WTC11 (cell line): ENCODE measurements around the gene OXER1. TPM values are rescaled to one million over a fixed set of nuclear protein-coding genes. Genes with fewer than 3 reads are reported as not detected.

Experiments used
- AFF4 ChIP-seq: sonication (generic); formaldehyde crosslinking; IDR thresholded peaks from 2 replicates; pipeline ENCODE4 v1.8.1; 2023; ENCODE audit warnings: mild to moderate bottlenecking, missing genetic modification reagents, borderline replicate concordance
- ATF1 ChIP-seq: sonication (generic); formaldehyde crosslinking; IDR thresholded peaks from 2 replicates; pipeline ENCODE4 v1.8.1; 2023; ENCODE audit warnings: mild to moderate bottlenecking, moderate library complexity, missing genetic modification reagents
- ATF3 ChIP-seq: sonication (generic); formaldehyde crosslinking; conservative IDR thresholded peaks from 2 replicates; pipeline ENCODE4 v1.8.1; 2022; ENCODE audit warnings: mild to moderate bottlenecking, missing genetic modification reagents
- E2F5 ChIP-seq: sonication (generic); formaldehyde crosslinking; IDR thresholded peaks from 2 replicates; pipeline ENCODE4 v1.8.1; 2022; ENCODE audit warnings: mild to moderate bottlenecking, moderate library complexity, missing genetic modification reagents
- FOXK1 ChIP-seq: sonication (generic); formaldehyde crosslinking; IDR thresholded peaks from 2 replicates; pipeline ENCODE4 v1.8.0; 2022; ENCODE audit warnings: mild to moderate bottlenecking, moderate library complexity, missing genetic modification reagents
- GABPB1 ChIP-seq: sonication (generic); formaldehyde crosslinking; IDR thresholded peaks from 2 replicates; pipeline ENCODE4 v1.8.1; 2023; ENCODE audit warnings: mild to moderate bottlenecking, missing genetic modification reagents
- GRHL2 ChIP-seq: fragments of 250-450 bp; sonication (Bioruptor Pico); IDR thresholded peaks from 2 replicates; pipeline ENCODE4 v1.8.0; 2022; ENCODE audit warnings: mild to moderate bottlenecking, moderate library complexity; ENCODE audit not compliant: insufficient replicate concordance, severe bottlenecking
- HMGA2 ChIP-seq: fragments of 250-450 bp; sonication (Bioruptor Pico); IDR thresholded peaks from 2 replicates; pipeline ENCODE4 v1.4.0; 2021; ENCODE audit warnings: mild to moderate bottlenecking, moderate library complexity
- JAZF1 ChIP-seq: fragments of 250-450 bp; sonication (Bioruptor Pico); IDR thresholded peaks from 2 replicates; pipeline ENCODE4 v1.9.0; 2021; ENCODE audit warnings: moderate library complexity, mild to moderate bottlenecking, inconsistent platforms
- JUN ChIP-seq: sonication (generic); formaldehyde crosslinking; IDR thresholded peaks from 2 replicates; pipeline ENCODE4 v1.8.0; 2023; ENCODE audit warnings: mild to moderate bottlenecking, missing genetic modification reagents
- MYBL2 ChIP-seq: sonication (generic); formaldehyde crosslinking; IDR thresholded peaks from 2 replicates; pipeline ENCODE4 v1.8.1; 2023; ENCODE audit warnings: mild to moderate bottlenecking, moderate library complexity, missing genetic modification reagents
- OVOL2 ChIP-seq: fragments of 250-450 bp; sonication (Bioruptor Pico); IDR thresholded peaks from 2 replicates; pipeline ENCODE4 v1.9.0; 2021; ENCODE audit warnings: mild to moderate bottlenecking, borderline replicate concordance
- SOX15 ChIP-seq: fragments of 250-450 bp; sonication (Bioruptor Pico); IDR thresholded peaks from 2 replicates; pipeline ENCODE4 v1.9.0; 2021; ENCODE audit warnings: mild to moderate bottlenecking
- TEAD1 ChIP-seq: sonication (generic); formaldehyde crosslinking; IDR thresholded peaks from 2 replicates; pipeline ENCODE4 v1.8.0; 2022; ENCODE audit warnings: mild to moderate bottlenecking, missing genetic modification reagents
- ZMAT4 ChIP-seq: fragments of 250-450 bp; sonication (Bioruptor Pico); IDR thresholded peaks from 2 replicates; pipeline ENCODE4 v1.9.0; 2021; ENCODE audit warnings: mild to moderate bottlenecking
- ZNF263 ChIP-seq: sonication (generic); formaldehyde crosslinking; IDR thresholded peaks from 2 replicates; pipeline ENCODE4 v1.8.1; 2022; ENCODE audit warnings: low read depth, mild to moderate bottlenecking, moderate library complexity, missing genetic modification reagents
- ZNF671 ChIP-seq: fragments of 250-450 bp; sonication (Bioruptor Pico); IDR thresholded peaks from 2 replicates; pipeline ENCODE4 v1.8.0; 2021; ENCODE audit warnings: mild to moderate bottlenecking
- ZSCAN18 ChIP-seq: fragments of 250-450 bp; sonication (Bioruptor Pico); IDR thresholded peaks from 2 replicates; pipeline ENCODE4 v2.1.2; 2022; ENCODE audit warnings: mild to moderate bottlenecking, moderate library complexity
- total RNA-seq: library from RNA; stranded (reverse); gene quantifications from 3 replicates; pipeline ENCODE4 v1.2.3, GENCODE V29; 2021
- TF ChIP-seq, protein P1 (sequence below): fragments of 250-450 bp; sonication (Bioruptor Pico); IDR thresholded peaks from 2 replicates; pipeline ENCODE4 v1.9.0; 2021; ENCODE audit warnings: moderate library complexity, mild to moderate bottlenecking, inconsistent platforms, borderline replicate concordance
- TF ChIP-seq, protein P2 (sequence below): fragments of 200-600 bp; IDR thresholded peaks from 2 replicates; pipeline ENCODE4 v1.8.0; 2022; ENCODE audit warnings: antibody characterized with exemption
- TF ChIP-seq, protein P3 (sequence below): sonication (generic); formaldehyde crosslinking; IDR thresholded peaks from 2 replicates; pipeline ENCODE4 v1.8.0; 2022; ENCODE audit warnings: missing genetic modification reagents
- TF ChIP-seq, protein P4 (sequence below): sonication (generic); formaldehyde crosslinking; IDR thresholded peaks from 2 replicates; pipeline ENCODE4 v1.8.1; 2022; ENCODE audit warnings: mild to moderate bottlenecking, missing genetic modification reagents, moderate library complexity, borderline replicate concordance

Gene OXER1
- total RNA-seq, 1 experiment from 2014 or later = 2.6 TPM

- TF ChIP-seq FOXK1 (CRISPR knock-in tag) = no peak
- no peak for TF ChIP-seq OVOL2 (CRISPR knock-in tag)
- TF ChIP-seq, protein P1, sequence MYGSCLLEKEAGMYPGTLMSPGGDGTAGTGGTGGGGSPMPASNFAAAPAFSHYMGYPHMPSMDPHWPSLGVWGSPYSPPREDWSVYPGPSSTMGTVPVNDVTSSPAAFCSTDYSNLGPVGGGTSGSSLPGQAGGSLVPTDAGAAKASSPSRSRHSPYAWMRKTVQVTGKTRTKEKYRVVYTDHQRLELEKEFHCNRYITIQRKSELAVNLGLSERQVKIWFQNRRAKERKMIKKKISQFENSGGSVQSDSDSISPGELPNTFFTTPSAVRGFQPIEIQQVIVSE (CRISPR knock-in tag) = 0 out of 2 replicates have a peak, but pooled peaks have one; percentile 14
- 0 out of 2 replicates have a peak, but pooled peaks have one; percentile 29 for TF ChIP-seq MYBL2 (CRISPR knock-in tag)
- TF ChIP-seq GABPB1 = peak; percentile 89
- TF ChIP-seq JUN (CRISPR knock-in tag) = no peak
- peak; percentile 80; the same call in 1 of the 2 replicates for TF ChIP-seq E2F5 (CRISPR knock-in tag)
- no peak for TF ChIP-seq HMGA2
- no peak for TF ChIP-seq ZNF263
- TF ChIP-seq ZSCAN18 (CRISPR knock-in tag) = no peak
- TF ChIP-seq JAZF1 (CRISPR knock-in tag) = no peak
- TF ChIP-seq, protein P2, sequence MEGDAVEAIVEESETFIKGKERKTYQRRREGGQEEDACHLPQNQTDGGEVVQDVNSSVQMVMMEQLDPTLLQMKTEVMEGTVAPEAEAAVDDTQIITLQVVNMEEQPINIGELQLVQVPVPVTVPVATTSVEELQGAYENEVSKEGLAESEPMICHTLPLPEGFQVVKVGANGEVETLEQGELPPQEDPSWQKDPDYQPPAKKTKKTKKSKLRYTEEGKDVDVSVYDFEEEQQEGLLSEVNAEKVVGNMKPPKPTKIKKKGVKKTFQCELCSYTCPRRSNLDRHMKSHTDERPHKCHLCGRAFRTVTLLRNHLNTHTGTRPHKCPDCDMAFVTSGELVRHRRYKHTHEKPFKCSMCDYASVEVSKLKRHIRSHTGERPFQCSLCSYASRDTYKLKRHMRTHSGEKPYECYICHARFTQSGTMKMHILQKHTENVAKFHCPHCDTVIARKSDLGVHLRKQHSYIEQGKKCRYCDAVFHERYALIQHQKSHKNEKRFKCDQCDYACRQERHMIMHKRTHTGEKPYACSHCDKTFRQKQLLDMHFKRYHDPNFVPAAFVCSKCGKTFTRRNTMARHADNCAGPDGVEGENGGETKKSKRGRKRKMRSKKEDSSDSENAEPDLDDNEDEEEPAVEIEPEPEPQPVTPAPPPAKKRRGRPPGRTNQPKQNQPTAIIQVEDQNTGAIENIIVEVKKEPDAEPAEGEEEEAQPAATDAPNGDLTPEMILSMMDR = no peak
- TF ChIP-seq, protein P3, sequence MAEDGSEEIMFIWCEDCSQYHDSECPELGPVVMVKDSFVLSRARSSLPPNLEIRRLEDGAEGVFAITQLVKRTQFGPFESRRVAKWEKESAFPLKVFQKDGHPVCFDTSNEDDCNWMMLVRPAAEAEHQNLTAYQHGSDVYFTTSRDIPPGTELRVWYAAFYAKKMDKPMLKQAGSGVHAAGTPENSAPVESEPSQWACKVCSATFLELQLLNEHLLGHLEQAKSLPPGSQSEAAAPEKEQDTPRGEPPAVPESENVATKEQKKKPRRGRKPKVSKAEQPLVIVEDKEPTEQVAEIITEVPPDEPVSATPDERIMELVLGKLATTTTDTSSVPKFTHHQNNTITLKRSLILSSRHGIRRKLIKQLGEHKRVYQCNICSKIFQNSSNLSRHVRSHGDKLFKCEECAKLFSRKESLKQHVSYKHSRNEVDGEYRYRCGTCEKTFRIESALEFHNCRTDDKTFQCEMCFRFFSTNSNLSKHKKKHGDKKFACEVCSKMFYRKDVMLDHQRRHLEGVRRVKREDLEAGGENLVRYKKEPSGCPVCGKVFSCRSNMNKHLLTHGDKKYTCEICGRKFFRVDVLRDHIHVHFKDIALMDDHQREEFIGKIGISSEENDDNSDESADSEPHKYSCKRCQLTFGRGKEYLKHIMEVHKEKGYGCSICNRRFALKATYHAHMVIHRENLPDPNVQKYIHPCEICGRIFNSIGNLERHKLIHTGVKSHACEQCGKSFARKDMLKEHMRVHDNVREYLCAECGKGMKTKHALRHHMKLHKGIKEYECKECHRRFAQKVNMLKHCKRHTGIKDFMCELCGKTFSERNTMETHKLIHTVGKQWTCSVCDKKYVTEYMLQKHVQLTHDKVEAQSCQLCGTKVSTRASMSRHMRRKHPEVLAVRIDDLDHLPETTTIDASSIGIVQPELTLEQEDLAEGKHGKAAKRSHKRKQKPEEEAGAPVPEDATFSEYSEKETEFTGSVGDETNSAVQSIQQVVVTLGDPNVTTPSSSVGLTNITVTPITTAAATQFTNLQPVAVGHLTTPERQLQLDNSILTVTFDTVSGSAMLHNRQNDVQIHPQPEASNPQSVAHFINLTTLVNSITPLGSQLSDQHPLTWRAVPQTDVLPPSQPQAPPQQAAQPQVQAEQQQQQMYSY (CRISPR knock-in tag) = no peak
- no peak for TF ChIP-seq GRHL2
- TF ChIP-seq ATF3 (CRISPR knock-in tag) = no peak
- TF ChIP-seq, protein P4, sequence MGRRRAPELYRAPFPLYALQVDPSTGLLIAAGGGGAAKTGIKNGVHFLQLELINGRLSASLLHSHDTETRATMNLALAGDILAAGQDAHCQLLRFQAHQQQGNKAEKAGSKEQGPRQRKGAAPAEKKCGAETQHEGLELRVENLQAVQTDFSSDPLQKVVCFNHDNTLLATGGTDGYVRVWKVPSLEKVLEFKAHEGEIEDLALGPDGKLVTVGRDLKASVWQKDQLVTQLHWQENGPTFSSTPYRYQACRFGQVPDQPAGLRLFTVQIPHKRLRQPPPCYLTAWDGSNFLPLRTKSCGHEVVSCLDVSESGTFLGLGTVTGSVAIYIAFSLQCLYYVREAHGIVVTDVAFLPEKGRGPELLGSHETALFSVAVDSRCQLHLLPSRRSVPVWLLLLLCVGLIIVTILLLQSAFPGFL (CRISPR knock-in tag) = no peak; the same call in 1 of the 2 replicates
- no peak for TF ChIP-seq ZNF671 (CRISPR knock-in tag)
- TF ChIP-seq ZMAT4 (CRISPR knock-in tag) = no peak
- TF ChIP-seq TEAD1 (CRISPR knock-in tag) = 0 out of 2 replicates have a peak, but pooled peaks have one; percentile 14
- TF ChIP-seq SOX15 (CRISPR knock-in tag) = no peak
- TF ChIP-seq AFF4 = 0 out of 2 replicates have a peak, but pooled peaks have one; percentile 47
- TF ChIP-seq ATF1 (CRISPR knock-in tag) = no peak
These were observed 28.8 kb upstream of the OXER1 start, which contains the start of gene HAAO (continued) for GRCh38 chr2:42792583-42793333.
